Natural killer cell (primary cell): ENCODE results near the gene BBS9. TPM values are rescaled to one million over a fixed set of nuclear protein-coding genes. Genes with fewer than 3 reads are reported as not detected.

ENCODE experiments used
- ATAC-seq, 3 donors: fragments of 150-1000 bp in 2 of 3; fragments of 200-7000 bp in 1 of 3; cut with Tn5 transposase; 1 replicate in 1 of 3; 2 replicates in 2 of 3; pipeline ENCODE4 v1.10.0; 2021; ENCODE audit warnings: mild to moderate bottlenecking in 2 of 3, moderate library complexity in 2 of 3
- DNase-seq, 2 donors: peaks; one replicate each; pipeline versions ENCODE4 v3.0.0 to v3.0.0-alpha.2; 2013 to 2021; ENCODE audit warnings: mixed read lengths in 1 of 2
- H3K27ac ChIP-seq: one replicate; pipeline ENCODE4 v1.5.1; 2013; ENCODE audit warnings: mild to moderate bottlenecking, low read length
- H3K27me3 ChIP-seq: one replicate; pipeline ENCODE4 v1.6.1; 2013; ENCODE audit warnings: low read length; ENCODE audit not compliant: control insufficient read depth, insufficient read depth
- H3K36me3 ChIP-seq: one replicate; pipeline ENCODE4 v1.6.1; 2013; ENCODE audit warnings: low read length; ENCODE audit not compliant: control insufficient read depth, insufficient read depth
- H3K4me1 ChIP-seq: one replicate; pipeline ENCODE4 v1.6.1; 2013; ENCODE audit warnings: low read length; ENCODE audit not compliant: control insufficient read depth, insufficient read depth
- H3K4me3 ChIP-seq: one replicate; pipeline ENCODE4 v1.5.1; 2013; ENCODE audit warnings: low read length
- H3K9me3 ChIP-seq: one replicate; pipeline ENCODE4 v1.6.1; 2013; ENCODE audit warnings: low read length; ENCODE audit not compliant: control insufficient read depth, insufficient read depth
- H3K27ac Mint-ChIP-seq, 2 donors: one replicate each; pipeline ENCODE4 v1.8.0; 2022; ENCODE audit warnings: mild to moderate bottlenecking in 2 of 2, mixed read lengths in 2 of 2, moderate library complexity in 1 of 2
- H3K27me3 Mint-ChIP-seq, 2 donors: one replicate each; pipeline ENCODE4 v1.8.0; 2022; ENCODE audit warnings: low read depth in 2 of 2, mixed read lengths in 2 of 2
- H3K36me3 Mint-ChIP-seq: one replicate; pipeline ENCODE4 v1.8.0; 2022; ENCODE audit warnings: mixed read lengths
- H3K4me1 Mint-ChIP-seq, 2 donors: one replicate each; pipeline ENCODE4 v1.8.0; 2022; ENCODE audit warnings: mixed read lengths in 2 of 2
- H3K4me3 Mint-ChIP-seq: one replicate; pipeline ENCODE4 v1.8.0; 2022; ENCODE audit warnings: mild to moderate bottlenecking, moderate library complexity, mixed read lengths
- H3K9me3 Mint-ChIP-seq, 2 donors: one replicate each; pipeline ENCODE4 v1.8.0; 2022; ENCODE audit warnings: mixed read lengths in 2 of 2
- CTCF ChIP-seq: fragments of 200-600 bp; IDR thresholded peaks from one replicate; pipeline ENCODE4 v1.8.0; 2022; ENCODE audit warnings: antibody characterized with exemption
- WGBS: methylation state at CpG from one replicate; pipeline ENCODE4 v1.1.7; 2013; ENCODE audit warnings: missing lambda C conversion rate; ENCODE audit not compliant: insufficient coverage; 5-methylcytosine and 5-hydroxymethylcytosine counted together
- intact Hi-C: fragments of 100-400 bp; cut with micrococcal nuclease; formaldehyde crosslinking; loops from one replicate; pipeline ENCODE4 v1.14.2; 2022
- total RNA-seq, 4 donors: library from RNA; stranded (reverse); fragments of 120-200 nt in 1 of 4; gene quantifications; one replicate each; pipeline versions ENCODE4 v1.2.3 to v1.2.4, GENCODE V29; 2013 to 2022

Gene BBS9
- total RNA-seq, 3 donors from 2014 or later (not counting 1 experiment from before 2014, with no cell fraction given) = 25.1 to 34.6 (median 34.4) TPM

DNA sequence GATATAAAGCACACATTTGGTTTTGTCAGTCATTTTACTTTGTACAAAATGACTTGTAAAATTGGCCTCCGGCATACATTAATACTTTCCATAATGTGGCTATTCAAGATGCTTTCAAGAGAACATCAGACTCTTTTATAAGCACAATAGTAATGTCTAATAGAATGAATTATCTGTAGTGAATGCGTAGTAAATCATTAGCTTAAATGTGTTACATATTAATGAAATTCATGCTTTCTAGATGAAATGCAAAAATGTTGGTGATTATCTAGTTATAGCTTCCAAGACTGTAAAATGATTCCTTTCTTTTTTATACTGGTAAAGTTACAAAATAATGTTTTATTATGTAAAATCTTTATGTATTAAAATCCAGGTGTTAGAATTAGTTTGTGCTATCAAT is 144.0 kb downstream of the BBS9 start:
- no peaks in the 10 kb centered on the region for H3K27me3 ChIP-seq
- peaks cover 5% of the 10 kb centered on the region for H3K36me3 ChIP-seq
- no peak overlapping the region for H3K4me3 Mint-ChIP-seq
- no peaks in the 10 kb centered on the region for H3K27me3 Mint-ChIP-seq
- no peaks in the 10 kb centered on the region for H3K4me1 ChIP-seq
- H3K9me3 ChIP-seq = peaks cover 4% of the 10 kb centered on the region
- DNase-seq = no peak
- peaks cover 5 to 8% of the 10 kb centered on the region in 2 donors for H3K9me3 Mint-ChIP-seq
- ATAC-seq = no peak
- no peak overlapping the region for H3K4me3 ChIP-seq
- WGBS = no CpG with 5 or more reads among the region's 2 CpGs
- intact Hi-C loops = no loop called here
- H3K4me1 Mint-ChIP-seq = no peaks in the 10 kb centered on the region
- H3K36me3 Mint-ChIP-seq = peaks cover 28% of the 10 kb centered on the region
- TF ChIP-seq CTCF = no peak
- no peak overlapping the region for H3K27ac Mint-ChIP-seq
- no peak overlapping the region for H3K27ac ChIP-seq

- no peak overlapping the region for H3K27ac ChIP-seq
- Mint-ChIP-seq H3K4me3 (no peak overlapping the region), H3K9me3 (peaks cover 8 to 9% of the 10 kb centered on the region in 2 donors), H3K36me3 (peaks cover 22% of the 10 kb centered on the region), H3K27me3 (no peaks in the 10 kb centered on the region), H3K4me1 (peaks cover 5% of the 10 kb centered on the region in 2 donors), H3K27ac (no peak overlapping the region)
- intact Hi-C loops = no loop called here
- ATAC-seq (no peak), DNase-seq (no peak)
- TF ChIP-seq CTCF = no peak
- no peaks in the 10 kb centered on the region for H3K4me1 ChIP-seq
- no peaks in the 10 kb centered on the region for H3K27me3 ChIP-seq
- H3K36me3 ChIP-seq = peaks cover 5% of the 10 kb centered on the region
- WGBS = 90% methylated on average over 2 of the region's 3 CpGs
- no peak overlapping the region for H3K4me3 ChIP-seq
- H3K9me3 ChIP-seq = peaks cover 10% of the 10 kb centered on the region
Observed at GRCh38 chr7:33276325-33276724, 147.0 kb downstream of the BBS9 start.

GRCh38 chr7:33276729-33277128 is 147.4 kb downstream of the BBS9 start:
- Histone ChIP-seq H3K27me3 (no peaks in the 10 kb centered on the region), H3K27ac (no peak overlapping the region), H3K9me3 (peaks cover 10% of the 10 kb centered on the region), H3K4me3 (no peak overlapping the region), H3K36me3 (peaks cover 5% of the 10 kb centered on the region), H3K4me1 (no peaks in the 10 kb centered on the region)
- Mint-ChIP-seq H3K27me3 (no peaks in the 10 kb centered on the region), H3K27ac (no peak overlapping the region), H3K9me3 (peaks cover 4 to 5% of the 10 kb centered on the region in 2 donors), H3K4me1 (peaks cover 5% of the 10 kb centered on the region in 2 donors), H3K36me3 (peaks cover 18% of the 10 kb centered on the region), H3K4me3 (no peak overlapping the region)
- TF ChIP-seq CTCF = no peak
- 96% methylated on average over 2 of the region's 2 CpGs for WGBS
- DNase-seq (no peak), ATAC-seq (no peak)
- intact Hi-C loops = no loop called here

DNA sequence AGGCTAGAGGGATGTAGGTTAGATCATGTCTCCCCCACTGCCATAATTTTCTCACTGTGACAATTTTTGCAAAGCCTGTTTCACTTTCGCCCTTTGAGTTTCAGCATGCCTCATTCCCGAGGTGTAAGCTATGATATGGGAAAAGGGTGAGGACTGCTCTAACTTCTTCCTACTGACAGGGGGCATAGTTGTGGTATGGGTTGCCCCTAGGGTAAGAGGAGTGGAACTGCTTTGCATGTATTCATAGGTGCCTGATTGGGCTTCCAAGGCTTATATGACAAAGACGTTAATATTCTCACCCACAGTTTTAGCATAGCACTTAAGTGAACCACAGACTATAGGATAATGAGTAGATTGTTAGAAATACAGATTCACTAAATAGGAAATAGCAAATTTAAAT is 148.7 kb downstream of the BBS9 start:
- ATAC-seq (no peak), DNase-seq (no peak)
- H3K9me3 ChIP-seq = peaks cover 10% of the 10 kb centered on the region
- peaks cover 5% of the 10 kb centered on the region for H3K36me3 ChIP-seq
- no peak overlapping the region for H3K27ac ChIP-seq
- Mint-ChIP-seq H3K4me3 (no peak overlapping the region), H3K27ac (no peak overlapping the region), H3K4me1 (peaks cover 5% of the 10 kb centered on the region in 2 donors), H3K36me3 (peaks cover 10% of the 10 kb centered on the region), H3K27me3 (no peaks in the 10 kb centered on the region), H3K9me3 (peaks cover 3 to 4% of the 10 kb centered on the region in 2 donors)
- WGBS = 95% methylated on average over 2 of the region's 3 CpGs
- no peak overlapping the region for H3K4me3 ChIP-seq
- no peaks in the 10 kb centered on the region for H3K4me1 ChIP-seq
- intact Hi-C loops = no loop called here
- no peak for TF ChIP-seq CTCF
- no peaks in the 10 kb centered on the region for H3K27me3 ChIP-seq
